Measurements from ENCODE around the gene JPH2. TPM values are rescaled to one million over a fixed set of nuclear protein-coding genes. Genes with fewer than 3 reads are reported as not detected.

The JPH2 gene
- total RNA-seq (2022; extraction: Qiagen RNA extraction) = 5.8 to 9.0 TPM (median 6.8 TPM) in 5 replicates

DNA sequence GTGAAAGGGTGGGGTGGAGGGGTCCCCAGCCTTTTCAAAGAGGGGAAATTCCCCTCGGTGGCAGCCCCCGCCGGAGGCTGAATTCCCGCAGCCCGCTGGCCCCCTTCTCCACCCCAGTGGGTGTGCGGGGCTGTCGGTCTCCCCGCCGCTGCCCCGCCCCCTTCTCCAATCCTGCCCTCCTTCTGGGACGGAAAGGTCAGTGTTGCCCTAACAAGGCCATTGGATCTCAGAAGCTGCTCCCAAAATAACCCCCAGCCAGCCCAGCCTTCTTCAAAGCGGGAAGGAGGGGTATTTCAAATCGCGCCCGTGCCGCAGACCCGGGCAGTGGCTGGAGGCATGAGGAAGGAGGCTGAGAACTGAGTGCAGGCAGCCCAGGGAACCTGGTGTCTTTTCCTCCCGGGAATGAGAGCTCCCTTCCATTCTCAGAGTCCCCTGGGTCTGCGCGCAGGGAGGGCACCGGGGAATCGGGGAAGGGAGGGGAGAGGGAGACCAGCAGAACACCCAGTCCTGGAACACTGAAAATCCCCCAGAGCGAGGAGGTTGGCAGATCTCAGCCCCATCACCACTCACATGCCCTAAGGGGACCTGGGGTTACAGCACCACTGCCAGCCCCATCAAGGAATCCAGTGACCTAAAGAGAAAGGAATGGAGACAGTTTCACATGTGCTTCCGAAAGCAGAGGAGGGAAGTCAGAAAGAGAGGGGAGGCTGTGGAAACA is at the start of gene JPH2:
TSS of gene JPH2 (minus strand) at position 135 of the 718 bp plus-strand sequence. CDS start 483 bp downstream, outside the sequence.

DNA sequence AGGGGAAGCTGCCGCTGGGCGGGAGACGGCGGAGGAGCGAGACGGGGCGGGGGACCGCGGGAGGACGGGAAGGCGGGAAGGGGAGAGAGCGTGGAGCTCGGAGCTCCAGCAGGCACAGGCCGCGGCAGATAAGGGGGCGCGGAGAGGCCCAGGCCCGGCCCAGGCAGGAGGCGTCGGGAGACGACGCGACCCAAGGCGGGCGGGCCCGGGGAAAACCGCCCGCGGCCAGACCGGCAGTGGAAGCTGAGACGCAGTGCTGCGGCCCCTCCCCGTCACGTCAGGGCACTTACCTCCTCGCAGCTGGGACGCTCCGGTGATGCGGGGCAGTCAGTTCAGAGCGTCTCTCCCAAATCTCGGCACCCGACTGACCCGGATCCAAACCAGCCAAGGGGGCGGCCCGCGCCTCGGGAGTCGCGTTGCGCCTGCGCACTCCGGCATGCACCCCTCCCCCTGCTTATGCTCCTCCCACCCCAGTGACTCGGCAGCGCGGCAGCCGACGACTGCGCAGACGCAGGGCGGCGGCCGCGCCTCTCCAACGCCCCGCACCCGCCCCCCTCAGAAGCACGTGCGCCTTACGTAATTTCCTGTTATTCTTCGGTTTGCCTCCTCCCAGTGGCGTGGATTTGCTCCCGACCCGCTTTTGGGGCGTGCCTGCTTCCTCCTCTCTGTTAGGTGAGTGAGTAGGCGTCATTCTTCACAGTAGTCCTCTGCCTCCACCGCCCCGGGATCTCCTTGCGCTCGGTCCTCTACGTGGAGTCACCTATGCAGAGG is 23.6 kb upstream of the JPH2 start, which contains the start of gene OSER1:
TSS of gene OSER1 (minus strand) at position 366 of the 771 bp plus-strand sequence. CDS start 3,814 bp downstream, outside the sequence.

Other genes starting within 250 kb of the JPH2 start
- gene OSER1, start 23.6 kb upstream of the JPH2 start, total RNA-seq (2022; extraction: Qiagen RNA extraction) = 46.9 to 52.5 TPM (median 50.1 TPM) in 5 replicates
- 0.06 to 0.07 TPM in 2 of 5 replicates, not detected in the others for gene GDAP1L1, start 60.1 kb upstream of the JPH2 start, total RNA-seq (2022; extraction: Qiagen RNA extraction)
- gene FITM2, start 124.0 kb upstream of the JPH2 start, total RNA-seq (2022; extraction: Qiagen RNA extraction) = 8.2 to 11.9 TPM (median 11.4 TPM) in 5 replicates
- 0.16 to 0.56 TPM (median 0.19 TPM) in 5 replicates for gene R3HDML, start 149.9 kb upstream of the JPH2 start, total RNA-seq (2022; extraction: Qiagen RNA extraction)
- gene HNF4A, start 168.5 kb upstream of the JPH2 start, total RNA-seq (2022; extraction: Qiagen RNA extraction) = 15.0 to 26.0 TPM (median 23.4 TPM) in 5 replicates

Measured in A549 treated with dexamethasone at 1 μM for 4 hours (cell line).